ENCODE measurements around the gene GASK1A. TPM values are rescaled to one million over a fixed set of nuclear protein-coding genes. Genes with fewer than 3 reads are reported as not detected.

The GASK1A gene
- total and polyA plus RNA-seq, 4 donors, result 0.79 to 22.8 (median 4.6) TPM

GRCh38 chr3:43089081-43089480 is 110.0 kb downstream of the GASK1A start:
- no peaks in the 10 kb centered on the region for H3K27me3 ChIP-seq (ENCODE audit: control insufficient read depth in 4 of 4, insufficient read depth in 4 of 4, low read length in 3 of 4)
- DNase-seq (ENCODE audit: low spot score), result no peak
- H3K27ac ChIP-seq (ENCODE audit: low read depth in 1 of 2, low read length in 2 of 2), result no peak overlapping the region
- no peaks in the 10 kb centered on the region for H3K36me3 ChIP-seq (ENCODE audit: control insufficient read depth in 4 of 4, insufficient read depth in 3 of 4, low read depth in 1 of 4, low read length in 3 of 4)
- no peak overlapping the region for H3K9ac ChIP-seq (ENCODE audit: low read depth in 1 of 2, low read length in 2 of 2)
- WGBS, result 93% methylated on average over 4 of the region's 4 CpGs
- H3K4me3 ChIP-seq (ENCODE audit: low read depth in 1 of 3, low read length in 3 of 3), result no peak overlapping the region
- no peak for TF ChIP-seq CTCF (IDR thresholded peaks at IDR 0.05; ENCODE audit: low read depth, low read length, missing input control)
- no peak for TF ChIP-seq FOXA1 (IDR thresholded peaks at IDR 0.05)
- TF ChIP-seq, protein P1, sequence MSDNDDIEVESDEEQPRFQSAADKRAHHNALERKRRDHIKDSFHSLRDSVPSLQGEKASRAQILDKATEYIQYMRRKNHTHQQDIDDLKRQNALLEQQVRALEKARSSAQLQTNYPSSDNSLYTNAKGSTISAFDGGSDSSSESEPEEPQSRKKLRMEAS (IDR thresholded peaks at IDR 0.05), result no peak
- TF ChIP-seq EGR1 (IDR thresholded peaks at IDR 0.05; ENCODE audit: low read depth in 2 of 2), result no peak
- TF ChIP-seq TAF1 (conservative IDR thresholded peaks at IDR 0.05), result no peak
- no peak for TF ChIP-seq RAD21 (IDR thresholded peaks at IDR 0.05)
- no peak for TF ChIP-seq NR2F2 (IDR thresholded peaks at IDR 0.05)
- TF ChIP-seq RXRA (IDR thresholded peaks at IDR 0.05), result no peak
- no peak for TF ChIP-seq ZBTB33 (IDR thresholded peaks at IDR 0.05)
- TF ChIP-seq, protein P2, sequence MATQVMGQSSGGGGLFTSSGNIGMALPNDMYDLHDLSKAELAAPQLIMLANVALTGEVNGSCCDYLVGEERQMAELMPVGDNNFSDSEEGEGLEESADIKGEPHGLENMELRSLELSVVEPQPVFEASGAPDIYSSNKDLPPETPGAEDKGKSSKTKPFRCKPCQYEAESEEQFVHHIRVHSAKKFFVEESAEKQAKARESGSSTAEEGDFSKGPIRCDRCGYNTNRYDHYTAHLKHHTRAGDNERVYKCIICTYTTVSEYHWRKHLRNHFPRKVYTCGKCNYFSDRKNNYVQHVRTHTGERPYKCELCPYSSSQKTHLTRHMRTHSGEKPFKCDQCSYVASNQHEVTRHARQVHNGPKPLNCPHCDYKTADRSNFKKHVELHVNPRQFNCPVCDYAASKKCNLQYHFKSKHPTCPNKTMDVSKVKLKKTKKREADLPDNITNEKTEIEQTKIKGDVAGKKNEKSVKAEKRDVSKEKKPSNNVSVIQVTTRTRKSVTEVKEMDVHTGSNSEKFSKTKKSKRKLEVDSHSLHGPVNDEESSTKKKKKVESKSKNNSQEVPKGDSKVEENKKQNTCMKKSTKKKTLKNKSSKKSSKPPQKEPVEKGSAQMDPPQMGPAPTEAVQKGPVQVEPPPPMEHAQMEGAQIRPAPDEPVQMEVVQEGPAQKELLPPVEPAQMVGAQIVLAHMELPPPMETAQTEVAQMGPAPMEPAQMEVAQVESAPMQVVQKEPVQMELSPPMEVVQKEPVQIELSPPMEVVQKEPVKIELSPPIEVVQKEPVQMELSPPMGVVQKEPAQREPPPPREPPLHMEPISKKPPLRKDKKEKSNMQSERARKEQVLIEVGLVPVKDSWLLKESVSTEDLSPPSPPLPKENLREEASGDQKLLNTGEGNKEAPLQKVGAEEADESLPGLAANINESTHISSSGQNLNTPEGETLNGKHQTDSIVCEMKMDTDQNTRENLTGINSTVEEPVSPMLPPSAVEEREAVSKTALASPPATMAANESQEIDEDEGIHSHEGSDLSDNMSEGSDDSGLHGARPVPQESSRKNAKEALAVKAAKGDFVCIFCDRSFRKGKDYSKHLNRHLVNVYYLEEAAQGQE (IDR thresholded peaks at IDR 0.05), result no peak
- no peaks in the 10 kb centered on the region for H3K9me3 ChIP-seq (ENCODE audit: control insufficient read depth in 4 of 4, low read length in 3 of 4)
- peaks cover 0 to 5% (median under 1%) of the 10 kb centered on the region in 4 donors for H3K4me1 ChIP-seq (ENCODE audit: control insufficient read depth in 4 of 4, insufficient read depth in 4 of 4, low read length in 3 of 4)

GRCh38 chr3:43090238-43090637 is 111.1 kb downstream of the GASK1A start:
- Histone ChIP-seq H3K4me1 (ENCODE audit: control insufficient read depth in 4 of 4, insufficient read depth in 4 of 4, low read length in 3 of 4) (peaks cover 0 to 5% (median under 1%) of the 10 kb centered on the region in 4 donors), H3K27me3 (ENCODE audit: control insufficient read depth in 4 of 4, insufficient read depth in 4 of 4, low read length in 3 of 4) (no peaks in the 10 kb centered on the region), H3K9me3 (ENCODE audit: control insufficient read depth in 4 of 4, low read length in 3 of 4) (no peaks in the 10 kb centered on the region), H3K27ac (ENCODE audit: low read depth in 1 of 2, low read length in 2 of 2) (no peak overlapping the region), H3K4me3 (ENCODE audit: low read depth in 1 of 3, low read length in 3 of 3) (no peak overlapping the region), H3K9ac (ENCODE audit: low read depth in 1 of 2, low read length in 2 of 2) (no peak overlapping the region), H3K36me3 (ENCODE audit: control insufficient read depth in 4 of 4, insufficient read depth in 3 of 4, low read depth in 1 of 4, low read length in 3 of 4) (no peaks in the 10 kb centered on the region)
- TF ChIP-seq, protein P3, sequence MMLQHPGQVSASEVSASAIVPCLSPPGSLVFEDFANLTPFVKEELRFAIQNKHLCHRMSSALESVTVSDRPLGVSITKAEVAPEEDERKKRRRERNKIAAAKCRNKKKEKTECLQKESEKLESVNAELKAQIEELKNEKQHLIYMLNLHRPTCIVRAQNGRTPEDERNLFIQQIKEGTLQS (IDR thresholded peaks at IDR 0.05), result no peak
- no peak for DNase-seq (ENCODE audit: low spot score)
- 93% methylated on average over 3 of the region's 3 CpGs for WGBS
